Stimulated activated naive CD4-positive, alpha-beta T cell (primary cell): ENCODE measurements around the gene MNAT1.
"Not testable (repeated sequence)": the region's sequence is repeated elsewhere in the genome, so short reads cannot be mapped to it uniquely, and the experiment has no call there.

Source experiments
- DNase-seq, 6 experiments: peaks; one replicate each; lab custom pipeline; 2025; lab: John Stamatoyannopoulos, UW

The MNAT1 gene

GRCh38 chr14:60882219-60882618, 147.7 kb downstream of the MNAT1 start:
- DNase-seq = no peak

DNA sequence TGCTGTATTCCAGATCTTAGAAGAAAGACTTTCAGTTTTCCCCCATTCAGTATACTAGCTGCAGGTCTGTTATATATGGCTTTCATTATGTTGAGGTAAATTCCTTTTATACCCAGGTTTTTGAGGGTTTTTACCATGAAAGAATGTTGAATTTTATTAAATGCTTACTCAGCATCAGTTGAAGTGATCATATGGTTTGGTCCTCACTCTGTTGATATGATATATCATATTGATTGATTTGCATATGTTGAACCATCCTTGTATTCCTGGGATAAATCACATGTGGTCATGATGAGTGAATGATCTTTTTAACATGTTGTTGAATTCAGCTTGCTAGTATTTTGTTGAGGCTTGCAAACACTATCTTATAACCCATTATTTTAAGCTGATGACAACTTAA, 149.6 kb downstream of the MNAT1 start:
- DNase-seq = no peak

- not testable (repeated sequence) for DNase-seq
Observed at GRCh38 chr14:60890636-60891035, 156.1 kb downstream of the MNAT1 start.

GRCh38 chr14:60893911-60894310, 159.3 kb downstream of the MNAT1 start:
- DNase-seq = no peak

DNA sequence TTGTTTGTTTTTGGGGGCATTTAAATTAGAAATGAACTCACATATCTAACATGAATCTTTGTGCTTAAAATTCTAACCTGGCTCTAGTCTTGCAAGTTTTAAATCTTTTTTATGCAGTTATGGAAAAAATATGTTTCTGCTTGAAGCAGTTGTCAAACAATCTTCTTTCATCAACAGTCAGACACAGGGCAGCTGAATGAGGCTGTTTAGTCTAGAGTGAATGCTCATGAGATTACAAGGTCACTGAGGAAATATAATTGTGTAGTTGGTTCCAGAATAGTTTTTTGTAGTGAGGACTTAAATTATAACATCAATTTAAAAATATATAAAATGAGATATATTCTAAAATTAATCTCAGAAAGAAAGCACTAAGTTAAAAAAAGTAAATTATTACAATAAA, 169.8 kb downstream of the MNAT1 start:
- no peak for DNase-seq

DNA sequence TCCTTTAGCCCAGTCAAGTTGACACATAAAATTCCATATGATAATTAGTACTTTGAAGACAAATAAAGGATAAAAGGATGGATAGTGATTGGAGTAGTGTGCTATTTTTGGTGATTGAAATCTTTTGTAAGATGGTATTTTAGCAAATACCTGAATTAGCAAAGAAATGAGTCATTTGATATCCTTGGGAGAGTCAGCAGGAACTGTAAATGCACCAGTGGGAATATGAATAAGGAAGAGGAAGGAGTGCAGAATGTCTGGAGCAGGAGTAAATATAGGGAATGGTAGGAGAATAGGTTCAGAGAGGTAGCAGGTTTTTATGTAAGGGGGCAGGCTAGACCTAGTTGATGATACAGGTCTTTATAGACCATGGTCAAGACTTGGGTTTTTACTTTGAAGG, 171.4 kb downstream of the MNAT1 start:
- no peak for DNase-seq

GRCh38 chr14:60915781-60916180, 181.2 kb downstream of the MNAT1 start:
- DNase-seq = no peak

DNA sequence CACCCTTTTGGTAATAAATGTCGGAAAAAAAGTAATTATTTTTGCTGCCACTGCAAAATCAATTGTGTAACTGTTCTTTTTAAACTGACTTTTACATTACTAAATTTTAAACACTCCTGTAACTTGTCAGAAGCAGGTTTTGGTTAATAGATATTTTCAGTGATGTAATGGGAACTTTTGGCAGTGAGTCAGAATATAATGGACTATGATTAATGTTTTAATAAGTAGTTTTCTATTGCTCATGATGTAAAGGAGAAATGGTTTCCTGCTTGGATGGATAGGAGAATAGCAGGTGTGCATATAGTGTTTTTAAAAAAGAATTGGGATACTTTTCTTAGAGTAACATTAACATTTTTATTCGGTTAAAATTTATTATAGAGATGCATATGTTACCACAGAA, 187.5 kb downstream of the MNAT1 start:
- DNase-seq = no peak

GRCh38 chr14:60925286-60925685, 190.7 kb downstream of the MNAT1 start:
- DNase-seq = no peak

- no peak for DNase-seq
Observed at GRCh38 chr14:60926002-60926401, 191.4 kb downstream of the MNAT1 start.

GRCh38 chr14:60931218-60931617, 196.7 kb downstream of the MNAT1 start:
- no peak for DNase-seq

- no peak for DNase-seq
Observed at GRCh38 chr14:60933920-60934655, 199.5 kb downstream of the MNAT1 start.

- no peak for DNase-seq
Observed at GRCh38 chr14:60935319-60935718, 200.8 kb downstream of the MNAT1 start.

DNA sequence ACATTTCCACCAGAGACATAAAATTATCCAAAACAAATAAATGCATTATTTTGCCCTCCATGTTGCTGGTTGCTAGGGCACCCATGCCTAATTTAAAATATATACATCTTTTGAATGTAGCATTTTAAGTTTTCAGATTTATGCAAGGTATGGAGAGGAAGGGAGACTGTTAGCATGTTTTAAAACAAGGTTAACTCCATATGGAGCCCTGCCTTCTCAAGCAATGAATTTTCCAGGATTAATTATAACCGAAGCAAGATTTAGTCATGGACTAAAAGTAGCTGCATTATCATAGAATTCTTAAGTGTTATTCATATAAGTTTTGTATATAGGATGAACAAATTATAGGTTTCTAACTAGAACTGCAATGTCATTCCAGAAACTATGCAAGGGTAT, 209.1 kb downstream of the MNAT1 start:
- no peak for DNase-seq

- no peak for DNase-seq
Observed at GRCh38 chr14:60944204-60944603, 209.6 kb downstream of the MNAT1 start.

DNA sequence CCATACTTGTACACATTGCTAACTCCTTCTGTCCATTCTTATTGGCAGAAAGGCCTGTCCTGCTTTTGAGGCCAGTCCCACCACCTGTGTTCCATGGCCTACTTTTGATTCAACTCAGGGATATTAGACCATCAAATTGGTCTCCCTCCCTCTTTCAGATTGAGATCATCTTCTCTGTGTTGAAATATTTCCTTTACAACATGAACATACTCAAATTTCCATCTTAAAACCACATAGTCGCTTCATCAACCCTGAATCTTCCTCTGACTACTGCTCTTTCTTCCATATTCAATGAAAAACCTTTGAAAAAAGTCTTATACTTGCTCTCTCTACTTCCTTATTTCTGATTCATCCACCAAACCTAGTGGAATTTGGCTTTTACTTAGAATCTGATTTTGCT, 211.4 kb downstream of the MNAT1 start:
- DNase-seq = no peak

DNA sequence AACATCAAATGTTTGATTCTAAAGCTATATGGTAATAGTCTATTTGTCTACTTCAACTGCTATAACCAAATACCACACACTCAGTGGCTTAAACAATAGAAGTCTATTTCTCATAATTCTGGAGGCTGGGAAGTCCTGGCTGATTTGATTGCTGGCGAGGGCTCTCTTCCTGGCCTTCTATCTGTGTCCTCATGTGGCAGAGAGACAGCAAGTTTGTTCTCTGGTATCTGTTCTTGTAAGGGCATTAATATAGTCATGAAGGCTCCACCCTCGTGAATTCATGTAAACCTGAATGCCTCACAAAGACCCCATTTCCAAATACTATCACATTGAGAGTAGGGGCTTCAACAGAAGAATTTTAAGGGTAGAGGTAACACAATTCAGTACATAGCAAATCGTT, 212.2 kb downstream of the MNAT1 start:
- no peak for DNase-seq

DNA sequence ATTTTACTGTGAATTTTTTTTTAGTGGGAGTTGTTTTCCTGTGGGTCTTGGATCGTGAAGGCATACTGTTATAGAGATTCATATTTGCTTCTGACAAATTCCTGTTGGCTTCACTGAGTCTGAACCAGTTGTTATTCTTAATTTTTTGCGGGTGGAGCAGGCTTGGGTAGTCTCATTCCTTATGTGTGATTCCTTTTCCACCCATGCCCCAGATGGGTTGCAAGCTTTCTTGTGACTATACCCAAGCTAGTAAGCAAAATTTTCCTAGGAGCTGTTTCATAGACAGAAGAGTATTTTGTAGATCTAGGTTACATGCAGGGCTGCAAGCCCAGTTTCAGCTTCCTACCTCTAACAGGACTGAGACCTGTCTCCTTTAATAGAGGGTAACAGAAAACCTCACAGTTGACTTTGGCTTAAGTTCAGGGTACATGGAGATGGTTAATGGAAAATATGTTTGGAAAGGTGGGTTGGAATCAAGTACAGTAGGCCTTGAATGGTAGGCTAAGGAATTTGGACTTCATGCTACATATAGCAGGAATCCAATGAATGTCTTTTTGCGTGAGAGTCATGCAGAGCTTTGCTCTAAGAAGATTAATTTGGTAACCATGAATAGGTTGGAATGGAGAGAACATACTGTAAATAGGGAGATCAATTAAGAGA, 217.3 kb downstream of the MNAT1 start:
- no peak for DNase-seq

DNA sequence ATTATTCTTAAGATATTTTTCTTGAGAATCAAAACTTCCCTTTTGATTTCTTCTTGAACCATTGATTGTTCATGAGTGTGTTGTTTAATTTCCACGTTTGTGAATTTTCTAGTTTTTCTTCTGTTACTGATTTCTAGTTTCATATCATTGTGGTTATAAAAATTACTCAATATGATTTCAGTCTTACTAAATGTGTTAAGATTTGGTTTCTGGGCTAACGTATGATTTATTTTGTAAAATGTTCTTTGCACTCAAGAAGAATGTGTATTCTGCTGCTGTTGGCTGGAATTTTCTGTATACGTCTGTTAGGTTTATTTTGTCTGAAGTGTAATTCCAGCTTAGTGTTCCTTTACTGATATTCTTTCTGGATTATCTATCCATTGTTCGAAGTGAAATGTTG, 221.6 kb downstream of the MNAT1 start:
- no peak for DNase-seq

DNA sequence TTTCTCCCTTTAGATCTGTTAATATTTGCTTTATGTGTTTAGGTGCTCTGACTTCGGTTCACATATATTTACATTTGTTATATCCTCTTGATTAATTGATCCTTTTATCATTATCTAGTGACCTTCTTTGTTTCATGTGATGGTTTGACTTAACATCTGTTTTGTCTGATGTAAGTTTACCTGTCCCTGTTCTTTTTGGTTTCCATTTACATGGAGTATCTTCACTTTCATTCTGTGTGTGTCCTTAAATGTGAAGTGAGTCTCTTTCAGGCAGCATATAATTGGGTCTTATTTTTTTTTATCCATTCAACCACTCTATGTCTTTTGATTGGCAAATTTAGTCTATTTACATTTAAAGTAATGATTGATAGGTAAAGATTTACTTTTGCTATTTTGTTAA, 222.1 kb downstream of the MNAT1 start:
- no peak for DNase-seq

GRCh38 chr14:60958146-60958545, 223.6 kb downstream of the MNAT1 start:
- no peak for DNase-seq

- DNase-seq = no peak
Observed at GRCh38 chr14:60963761-60964160, 229.2 kb downstream of the MNAT1 start.

- no peak for DNase-seq
Observed at GRCh38 chr14:60964904-60965303, 230.3 kb downstream of the MNAT1 start.

DNA sequence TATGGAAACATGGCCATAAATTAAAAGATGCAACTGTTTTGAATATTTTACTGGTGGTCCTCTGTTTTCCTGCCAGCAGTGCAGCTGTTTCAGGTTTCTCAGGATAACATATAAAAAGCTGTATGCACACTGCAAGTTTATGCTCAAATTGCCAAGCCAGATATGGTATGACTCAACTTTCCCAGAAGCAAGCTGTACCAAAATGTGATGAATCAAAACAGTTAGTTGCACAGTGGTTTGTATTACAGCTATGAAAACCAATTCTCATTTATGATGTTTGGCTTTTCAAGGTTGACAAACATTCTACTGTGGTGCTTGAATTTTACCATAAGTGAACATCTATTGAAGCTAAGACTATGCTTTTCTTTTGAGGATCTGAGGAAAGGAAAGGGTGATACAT, 230.8 kb downstream of the MNAT1 start:
- no peak for DNase-seq
